ENCODE data around the gene EIF5B.

DNA sequence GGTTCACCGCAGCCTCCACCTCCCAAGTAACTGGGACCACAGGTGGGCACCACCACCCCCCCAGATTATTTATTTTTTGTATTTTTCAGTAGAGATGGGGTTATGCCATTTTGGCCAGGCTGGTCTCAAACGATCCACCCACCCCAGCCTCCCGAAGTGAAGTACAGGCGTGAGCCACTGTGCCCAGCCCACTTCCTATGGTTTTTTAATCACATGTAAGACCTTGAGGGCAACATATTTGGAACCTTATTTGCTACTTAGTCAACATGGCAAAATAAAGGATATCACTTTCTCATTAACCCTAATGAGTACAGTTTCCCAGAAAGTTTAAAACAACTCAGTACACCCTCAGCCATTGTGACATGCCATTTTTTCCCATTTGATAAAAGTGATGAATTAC lies 64.7 kb downstream of the EIF5B start:
- TF ChIP-seq TAF1 (IDR thresholded peaks at IDR 0.05; ENCODE audit: low read depth, low read length): no peak
- TF ChIP-seq YY1 (IDR thresholded peaks at IDR 0.05; ENCODE audit: low read depth, low read length): no peak
- TF ChIP-seq, protein P1, sequence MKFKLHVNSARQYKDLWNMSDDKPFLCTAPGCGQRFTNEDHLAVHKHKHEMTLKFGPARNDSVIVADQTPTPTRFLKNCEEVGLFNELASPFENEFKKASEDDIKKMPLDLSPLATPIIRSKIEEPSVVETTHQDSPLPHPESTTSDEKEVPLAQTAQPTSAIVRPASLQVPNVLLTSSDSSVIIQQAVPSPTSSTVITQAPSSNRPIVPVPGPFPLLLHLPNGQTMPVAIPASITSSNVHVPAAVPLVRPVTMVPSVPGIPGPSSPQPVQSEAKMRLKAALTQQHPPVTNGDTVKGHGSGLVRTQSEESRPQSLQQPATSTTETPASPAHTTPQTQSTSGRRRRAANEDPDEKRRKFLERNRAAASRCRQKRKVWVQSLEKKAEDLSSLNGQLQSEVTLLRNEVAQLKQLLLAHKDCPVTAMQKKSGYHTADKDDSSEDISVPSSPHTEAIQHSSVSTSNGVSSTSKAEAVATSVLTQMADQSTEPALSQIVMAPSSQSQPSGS (IDR thresholded peaks at IDR 0.05; ENCODE audit: low read length): no peak
- TF ChIP-seq, protein P2, sequence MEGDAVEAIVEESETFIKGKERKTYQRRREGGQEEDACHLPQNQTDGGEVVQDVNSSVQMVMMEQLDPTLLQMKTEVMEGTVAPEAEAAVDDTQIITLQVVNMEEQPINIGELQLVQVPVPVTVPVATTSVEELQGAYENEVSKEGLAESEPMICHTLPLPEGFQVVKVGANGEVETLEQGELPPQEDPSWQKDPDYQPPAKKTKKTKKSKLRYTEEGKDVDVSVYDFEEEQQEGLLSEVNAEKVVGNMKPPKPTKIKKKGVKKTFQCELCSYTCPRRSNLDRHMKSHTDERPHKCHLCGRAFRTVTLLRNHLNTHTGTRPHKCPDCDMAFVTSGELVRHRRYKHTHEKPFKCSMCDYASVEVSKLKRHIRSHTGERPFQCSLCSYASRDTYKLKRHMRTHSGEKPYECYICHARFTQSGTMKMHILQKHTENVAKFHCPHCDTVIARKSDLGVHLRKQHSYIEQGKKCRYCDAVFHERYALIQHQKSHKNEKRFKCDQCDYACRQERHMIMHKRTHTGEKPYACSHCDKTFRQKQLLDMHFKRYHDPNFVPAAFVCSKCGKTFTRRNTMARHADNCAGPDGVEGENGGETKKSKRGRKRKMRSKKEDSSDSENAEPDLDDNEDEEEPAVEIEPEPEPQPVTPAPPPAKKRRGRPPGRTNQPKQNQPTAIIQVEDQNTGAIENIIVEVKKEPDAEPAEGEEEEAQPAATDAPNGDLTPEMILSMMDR (IDR thresholded peaks at IDR 0.05; ENCODE audit: control extremely low read depth in 1 of 3, insufficient read depth in 1 of 3, low read depth in 1 of 3, low read length in 3 of 3): no peak
- TF ChIP-seq EGR1 (IDR thresholded peaks at IDR 0.05; ENCODE audit: borderline replicate concordance, low read depth, low read length): no peak
- no peak for TF ChIP-seq EZH2 (IDR thresholded peaks at IDR 0.05; ENCODE audit: low read depth, low read length, severe bottlenecking)

All from H1 (cell line).